GM12892 (cell line): ENCODE data around the gene MPDU1.

Source experiments
- POLR2A ChIP-seq: IDR thresholded peaks from 2 replicates; pipeline ENCODE4 v1.6.1; 2011; ENCODE audit warnings: low read depth, low read length, control low read depth
- POLR2AphosphoS5 ChIP-seq: IDR thresholded peaks from 2 replicates; pipeline ENCODE4 v1.6.1; 2011; ENCODE audit warnings: low read depth, low read length, control low read depth

GRCh38 chr17:7591596-7591995 lies 7.9 kb downstream of the MPDU1 start:
- TF ChIP-seq POLR2AphosphoS5 (no peak), POLR2A (no peak)
